HEK293 (cell line): ENCODE measurements around the gene SIM2.

Experiments used
- BCL11B ChIP-seq: fragments of 450-650 bp; formaldehyde crosslinking; IDR thresholded peaks from 2 replicates; pipeline ENCODE4 v1.5.1; 2016; ENCODE audit warnings: low read depth, missing biosample characterization, missing genetic modification characterization
- CTCF ChIP-seq: fragments of 450-650 bp; formaldehyde crosslinking; IDR thresholded peaks from 2 replicates; pipeline ENCODE4 v1.5.1; 2016; ENCODE audit warnings: missing biosample characterization, missing genetic modification characterization
- PRDM2 ChIP-seq: fragments of 450-650 bp; formaldehyde crosslinking; IDR thresholded peaks from 2 replicates; pipeline ENCODE4 v1.5.1; 2016; ENCODE audit warnings: missing biosample characterization, missing genetic modification characterization, borderline replicate concordance
- ZBTB8A ChIP-seq: fragments of 450-650 bp; formaldehyde crosslinking; IDR thresholded peaks from 2 replicates; pipeline ENCODE4 v1.5.1; 2016; ENCODE audit warnings: missing biosample characterization, missing genetic modification characterization
- ZNF664 ChIP-seq: fragments of 450-650 bp; formaldehyde crosslinking; IDR thresholded peaks from 2 replicates; pipeline ENCODE4 v1.5.1; 2016; ENCODE audit warnings: missing biosample characterization, missing genetic modification characterization
- ZSCAN30 ChIP-seq: fragments of 450-650 bp; IDR thresholded peaks from 2 replicates; pipeline ENCODE4 v1.5.1; 2018; ENCODE audit warnings: missing biosample characterization, mild to moderate bottlenecking, missing genetic modification characterization, moderate library complexity

DNA sequence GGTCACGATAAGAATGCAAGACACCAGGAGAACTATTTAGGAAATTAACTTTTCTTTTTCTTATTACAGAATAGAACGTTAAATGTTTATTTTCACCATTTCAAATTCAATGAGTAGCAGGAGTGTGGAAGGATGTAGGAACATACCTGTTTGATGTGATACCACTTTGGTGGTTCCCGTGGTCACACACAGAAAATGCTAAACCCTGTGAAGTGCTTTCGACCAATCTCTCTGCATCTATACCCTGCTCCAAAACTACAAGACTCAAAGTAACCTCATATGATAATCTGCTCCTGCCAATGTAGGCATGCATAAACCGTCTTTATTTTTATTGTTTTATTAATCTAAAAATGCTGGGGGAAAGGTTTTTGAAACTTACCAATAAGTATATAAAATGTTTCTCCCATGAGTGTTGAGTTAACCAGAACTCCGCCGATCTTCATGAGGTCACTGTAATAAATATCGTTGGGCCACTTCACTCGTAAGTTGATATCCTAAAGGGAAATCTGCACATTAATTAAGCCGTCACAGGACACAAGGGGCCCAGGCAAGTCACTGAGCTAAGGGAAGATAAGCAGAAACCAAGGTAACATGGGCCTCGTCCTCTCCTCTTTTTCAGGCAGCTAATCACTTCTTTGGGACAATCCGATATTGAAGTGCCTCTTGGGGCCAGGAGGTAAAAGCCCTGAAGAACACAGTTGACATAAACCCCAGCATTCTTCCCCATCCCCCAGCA lies 60.6 kb downstream of the SIM2 start:
- no peak for TF ChIP-seq BCL11B (tag by site-specific recombination)
- no peak for TF ChIP-seq PRDM2
- no peak for TF ChIP-seq ZSCAN30 (tag by site-specific recombination)
- no peak for TF ChIP-seq CTCF (tag by site-specific recombination)
- no peak for TF ChIP-seq ZBTB8A (tag by site-specific recombination)
- no peak for TF ChIP-seq ZNF664 (tag by site-specific recombination)
